Transverse colon (tissue), 4 donors: ENCODE measurements around the gene UCK1. TPM values are rescaled to one million over a fixed set of nuclear protein-coding genes. Genes with fewer than 3 reads are reported as not detected.

Experiments
- DNase-seq: peaks from one replicate; pipeline ENCODE4 v3.0.0-alpha.2; 2019
- H3K27ac ChIP-seq, 4 donors: fragments of 200-600 bp; sonication (generic); 2 replicates each; pipeline ENCODE4 v1.5.1; 2016 to 2018; ENCODE audit warnings: inconsistent platforms in 4 of 4
- H3K27me3 ChIP-seq: fragments of 200-600 bp; sonication (generic); 2 replicates; pipeline ENCODE4 v1.5.1; 2017; ENCODE audit warnings: inconsistent platforms
- H3K36me3 ChIP-seq, 4 donors: fragments of 200-600 bp; sonication (generic); 2 replicates each; pipeline ENCODE4 v1.5.1; 2017 to 2019; ENCODE audit warnings: inconsistent platforms in 4 of 4
- H3K4me1 ChIP-seq, 4 donors: fragments of 200-600 bp; sonication (generic); 2 replicates each; pipeline ENCODE4 v1.5.1; 2017 to 2020; ENCODE audit warnings: inconsistent platforms in 4 of 4
- H3K4me3 ChIP-seq, 4 donors: fragments of 200-600 bp; sonication (generic); 1 replicate in 1 of 4; 2 replicates in 3 of 4; pipeline versions ENCODE4 v1.5.1 to v1.6.1; 2017 to 2019; ENCODE audit warnings: inconsistent platforms in 4 of 4
- H3K9me3 ChIP-seq, 2 donors: fragments of 200-600 bp; sonication (generic); 2 replicates each; pipeline ENCODE4 v1.5.1; 2017 to 2019; ENCODE audit warnings: inconsistent platforms in 2 of 2
- CTCF ChIP-seq, 5 experiments: fragments of 200-600 bp in 3 of 5; fragments of 450-650 bp in 2 of 5; sonication (generic) in 3 of 5; IDR thresholded peaks; 1 replicate in 2 of 5; 2 replicates in 3 of 5; pipeline ENCODE4 v1.5.1; 2016 to 2017; ENCODE audit warnings: antibody characterized with exemption in 5 of 5, inconsistent platforms in 3 of 5, mild to moderate bottlenecking in 2 of 5, moderate library complexity in 1 of 5
- EP300 ChIP-seq: sonication (generic); formaldehyde crosslinking; IDR thresholded peaks from one replicate; pipeline ENCODE4 v1.6.1; 2017; ENCODE audit warnings: antibody characterized with exemption, low read depth
- POLR2A ChIP-seq: fragments of 450-650 bp; IDR thresholded peaks from one replicate; pipeline ENCODE4 v1.6.1; 2016; ENCODE audit warnings: antibody characterized with exemption, mild to moderate bottlenecking, moderate library complexity
- POLR2AphosphoS5 ChIP-seq, 3 donors: sonication (generic); formaldehyde crosslinking; IDR thresholded peaks; one replicate each; pipeline ENCODE4 v1.6.1; 2016; ENCODE audit warnings: antibody characterized with exemption in 3 of 3
- WGBS, 2 donors: methylation state at CpG; one replicate each; pipeline ENCODE4 v1.1.5; 2018; ENCODE audit warnings: low coverage in 1 of 2; 5-methylcytosine and 5-hydroxymethylcytosine counted together
- in situ Hi-C, 4 donors: fragments of 200-750 bp; cut with MboI; loops; one replicate each; pipeline versions ENCODE4 v1.15.0 to v1.15.1; 2017; ENCODE audit warnings: low sequenced_read_pairs in 3 of 4, low pct_ligation_motif_present in 1 of 4, low pct_unique_long_range_greater_than_20kb in 1 of 4
- intact Hi-C: fragments of 100-400 bp; cut with DNase I; formaldehyde crosslinking; loops from one replicate; pipeline ENCODE4 v1.15.1; 2023; ENCODE audit warnings: low total_unique reads
- total RNA-seq, 4 donors: library from RNA; depleted of rRNA; stranded (reverse); fragments of >200 nt; gene quantifications; one replicate each; pipeline ENCODE4 v1.1.0, GENCODE V29; 2016

UCK1 gene
- total RNA-seq, 4 donors from 2014 or later = 10.5 to 63.6 (median 35.3) TPM

- Histone ChIP-seq H3K4me1 (no peaks in the 10 kb centered on the region), H3K27me3 (no peaks in the 10 kb centered on the region), H3K36me3 (peaks cover 0 to 27% (median 11%) of the 10 kb centered on the region in 4 donors), H3K4me3 (no peak overlapping the region), H3K27ac (no peak overlapping the region), H3K9me3 (no peaks in the 10 kb centered on the region)
- intact Hi-C loops = no loop called here
- TF ChIP-seq POLR2AphosphoS5 (IDR thresholded peaks at IDR 0.05) = no peak
- TF ChIP-seq EP300 = no peak
- TF ChIP-seq CTCF (IDR thresholded peaks at IDR 0.05) = no peak
- no peak for TF ChIP-seq POLR2A
- DNase-seq = no peak
- in situ Hi-C loops = loop anchor here in 1 of 4 donors (25.0 kb wide), 1 partner anchor 687 kb away; no protein-coding TSS in a partner anchor
- 97% methylated on average over 17 of the region's 17 CpGs; no CpG with 5 or more reads in 1 of the 2 donors for WGBS, 2 donors
Measured at GRCh38 chr9:131574730-131575640, 43.9 kb upstream of the UCK1 start.

- TF ChIP-seq CTCF (IDR thresholded peaks at IDR 0.05) = no peak
- no peak for TF ChIP-seq EP300
- no peak for TF ChIP-seq POLR2AphosphoS5 (IDR thresholded peaks at IDR 0.05)
- TF ChIP-seq POLR2A = no peak
- H3K27me3 ChIP-seq = no peaks in the 10 kb centered on the region
- 81 to 92% methylated on average over 3 to 8 of the region's 8 CpGs for WGBS, 2 donors
- in situ Hi-C loops (loop anchor here in 1 of 4 donors (25.0 kb wide), 1 partner anchor 694 kb away; no protein-coding TSS in a partner anchor), intact Hi-C loops (no loop called here)
- no peaks in the 10 kb centered on the region for H3K9me3 ChIP-seq
- no peak overlapping the region for H3K27ac ChIP-seq
- H3K4me3 ChIP-seq = no peak overlapping the region
- H3K36me3 ChIP-seq = peaks cover 0 to 9% (median 0%) of the 10 kb centered on the region in 4 donors
- H3K4me1 ChIP-seq = no peaks in the 10 kb centered on the region
- no peak for DNase-seq
Measured at GRCh38 chr9:131567910-131568309, 36.8 kb upstream of the UCK1 start.

- Histone ChIP-seq H3K36me3 (no peaks in the 10 kb centered on the region), H3K4me1 (no peaks in the 10 kb centered on the region), H3K4me3 (no peak overlapping the region), H3K27me3 (no peaks in the 10 kb centered on the region), H3K9me3 (no peaks in the 10 kb centered on the region), H3K27ac (no peak overlapping the region)
- intact Hi-C loops = no loop called here
- in situ Hi-C loops = loop anchor here in 1 of 4 donors (25.0 kb wide), 1 partner anchor 696 kb away; no protein-coding TSS in a partner anchor
- TF ChIP-seq EP300 = no peak
- TF ChIP-seq CTCF (IDR thresholded peaks at IDR 0.05) = no peak
- TF ChIP-seq POLR2A = no peak
- no peak for TF ChIP-seq POLR2AphosphoS5 (IDR thresholded peaks at IDR 0.05)
- 96 to 98% methylated on average over 3 of the region's 3 CpGs for WGBS, 2 donors
- no peak for DNase-seq
Measured at GRCh38 chr9:131566158-131566557, 35.1 kb upstream of the UCK1 start.

GRCh38 chr9:131565369-131565768, 34.3 kb upstream of the UCK1 start:
- no peak for TF ChIP-seq CTCF (IDR thresholded peaks at IDR 0.05)
- in situ Hi-C loops (loop anchor here in 1 of 4 donors (25.0 kb wide), 1 partner anchor 697 kb away; no protein-coding TSS in a partner anchor), intact Hi-C loops (no loop called here)
- H3K36me3 ChIP-seq = no peaks in the 10 kb centered on the region
- no peaks in the 10 kb centered on the region for H3K4me1 ChIP-seq
- no peak overlapping the region for H3K27ac ChIP-seq
- no peaks in the 10 kb centered on the region for H3K9me3 ChIP-seq
- DNase-seq = no peak
- no peaks in the 10 kb centered on the region for H3K27me3 ChIP-seq
- H3K4me3 ChIP-seq = no peak overlapping the region
- 86 to 87% methylated on average over 4 to 5 of the region's 5 CpGs for WGBS, 2 donors
